UCSD-AML1 (cell line): ENCODE measurements around the gene SHISAL1.

Experiments used
- DNase-seq: peaks from one replicate; lab custom pipeline; 2025; ENCODE audit not compliant: unreplicated experiment; lab: John Stamatoyannopoulos, UW

Gene SHISAL1

DNA sequence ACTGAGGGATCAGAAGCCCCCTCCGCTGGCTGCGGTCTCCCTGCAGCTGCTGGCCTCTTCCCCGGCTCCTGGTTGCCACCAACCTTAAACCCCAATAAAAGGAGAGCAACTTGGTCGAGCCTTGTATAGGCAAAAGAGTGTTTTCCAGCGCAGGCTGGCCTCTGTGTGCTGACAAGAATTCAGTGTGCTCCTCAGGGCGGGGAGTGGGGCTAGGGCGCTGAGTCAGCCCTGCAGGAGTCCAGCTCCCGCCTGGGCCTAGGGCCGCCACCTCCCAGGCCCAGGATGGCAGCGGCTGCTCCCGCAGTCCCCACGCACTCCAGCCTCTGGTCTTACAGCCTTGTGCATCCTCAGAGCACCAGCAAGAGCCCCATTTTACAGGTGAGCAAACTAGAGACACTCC lies at the start of gene SHISAL1:
TSS of gene SHISAL1 (minus strand) at position 186 of the 400 bp plus-strand sequence. CDS start 12,006 bp downstream, outside the sequence.
- DNase-seq = no peak

DNA sequence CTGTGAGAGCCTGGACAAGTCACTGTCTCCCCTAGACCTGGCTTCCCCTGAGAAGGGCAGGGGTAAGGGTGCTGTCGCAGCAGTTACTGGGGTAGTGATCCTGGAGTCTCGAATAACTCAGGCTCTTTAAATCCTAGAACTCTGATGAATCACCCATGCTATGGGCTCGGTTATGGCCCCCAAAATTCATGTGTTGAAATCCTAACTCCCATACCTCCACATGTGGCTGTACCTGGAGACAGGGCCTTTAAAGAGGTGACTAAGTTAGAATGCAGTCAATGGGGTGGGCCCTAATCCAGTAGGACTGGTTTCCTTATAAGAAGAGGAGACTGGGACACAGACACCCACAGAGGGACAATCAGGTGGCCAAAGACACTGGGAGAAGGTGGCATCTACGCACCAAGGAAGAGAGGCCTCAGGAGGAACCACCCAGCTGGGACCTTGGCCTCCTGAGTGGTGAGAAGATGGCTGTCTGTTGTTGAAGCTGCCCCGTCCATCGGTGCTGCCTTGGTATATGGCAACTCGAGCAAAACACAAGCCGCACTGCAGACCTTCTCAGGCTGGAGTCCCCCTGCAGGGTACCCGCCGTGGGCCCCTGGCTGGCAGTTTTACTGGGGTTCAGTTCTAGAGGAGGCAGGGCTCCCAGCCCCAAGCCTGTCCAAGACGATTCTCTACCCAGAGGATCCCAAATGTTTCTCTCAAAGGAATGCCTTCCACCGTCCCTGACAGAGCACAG lies 48.8 kb upstream of the SHISAL1 start:
- DNase-seq = no peak

DNA sequence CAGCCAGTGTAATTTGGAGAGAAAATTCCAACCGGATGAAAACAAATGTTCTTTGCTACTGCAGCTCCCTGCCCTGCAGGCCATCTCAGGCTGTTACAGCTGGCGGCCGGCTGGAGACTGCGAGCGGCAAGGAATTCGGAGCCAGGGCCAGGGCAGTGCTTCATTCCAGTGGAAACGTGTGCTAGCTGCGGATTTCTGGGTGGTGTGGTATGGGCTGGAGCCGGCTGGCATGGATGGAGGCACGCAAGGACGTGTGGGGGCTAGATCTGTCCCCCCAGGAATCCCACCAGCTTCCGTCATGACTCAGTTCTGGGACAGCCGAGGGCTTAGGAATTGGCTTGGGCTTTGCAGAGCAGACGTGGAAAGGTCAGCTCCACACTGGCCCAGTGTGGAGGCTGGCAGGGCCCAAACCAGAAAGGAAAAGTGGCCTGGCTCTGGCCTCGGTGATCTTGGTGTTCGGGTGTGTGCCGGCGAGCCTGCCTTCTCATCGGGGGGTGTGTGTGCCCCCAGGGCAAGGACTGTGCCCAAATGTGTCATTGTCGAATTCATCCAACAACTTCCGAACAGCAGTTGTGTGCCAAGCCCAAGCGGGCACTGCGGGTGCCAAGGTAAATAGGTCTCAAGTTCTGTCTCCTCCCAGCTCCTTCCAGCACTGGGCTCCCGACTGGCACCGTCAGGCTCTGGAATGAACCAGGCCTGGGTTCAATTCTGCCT lies 48.1 kb upstream of the SHISAL1 start:
- no peak for DNase-seq

DNA sequence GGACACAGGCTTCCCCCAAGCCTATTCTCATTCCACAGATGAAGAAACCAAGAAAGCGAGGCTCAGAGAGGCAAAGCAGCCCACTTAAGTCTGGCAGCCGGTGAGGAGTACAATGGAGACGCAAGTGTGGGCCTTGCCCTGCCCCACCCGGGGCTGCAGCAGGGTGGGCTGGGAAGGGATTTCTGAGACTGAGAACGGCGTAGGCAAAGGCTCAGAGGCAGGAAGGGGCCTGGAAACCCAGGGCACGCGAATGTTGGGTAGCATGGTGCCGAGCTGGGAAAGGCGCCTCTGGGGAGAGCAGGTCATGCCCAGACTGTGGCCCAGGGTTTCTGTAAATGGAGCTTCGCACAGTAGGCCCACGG lies 47.5 kb upstream of the SHISAL1 start:
- DNase-seq = no peak

DNA sequence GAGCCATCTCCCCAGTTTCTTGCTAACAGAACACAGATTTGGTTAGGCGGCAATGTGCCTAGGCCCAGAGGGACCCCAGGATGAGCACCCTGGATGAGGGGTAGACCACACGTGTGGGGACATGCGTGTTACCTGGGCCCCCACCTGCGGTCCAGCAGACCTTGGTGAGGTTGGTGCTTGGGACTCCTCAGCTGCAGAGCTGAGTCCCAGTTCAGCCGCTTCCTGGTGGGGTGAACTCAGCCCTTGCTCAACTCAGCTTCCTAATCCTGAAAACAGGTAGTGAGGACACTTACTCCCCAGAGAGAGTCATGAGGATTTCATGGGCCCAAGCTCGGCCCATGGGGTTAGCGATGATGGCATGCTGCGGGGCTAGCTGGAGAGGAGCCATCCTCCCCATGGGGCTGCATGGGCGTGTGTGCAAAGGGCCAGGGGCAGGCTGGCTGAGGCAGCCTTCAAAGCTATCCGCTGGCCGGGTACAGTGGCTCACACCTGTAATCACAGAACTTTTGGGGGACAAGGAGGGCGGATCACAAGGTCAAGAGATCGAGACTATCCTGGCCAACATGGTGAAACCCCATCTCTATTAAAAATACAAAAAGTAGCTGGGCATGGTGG lies 46.9 kb upstream of the SHISAL1 start:
- DNase-seq = no peak

DNA sequence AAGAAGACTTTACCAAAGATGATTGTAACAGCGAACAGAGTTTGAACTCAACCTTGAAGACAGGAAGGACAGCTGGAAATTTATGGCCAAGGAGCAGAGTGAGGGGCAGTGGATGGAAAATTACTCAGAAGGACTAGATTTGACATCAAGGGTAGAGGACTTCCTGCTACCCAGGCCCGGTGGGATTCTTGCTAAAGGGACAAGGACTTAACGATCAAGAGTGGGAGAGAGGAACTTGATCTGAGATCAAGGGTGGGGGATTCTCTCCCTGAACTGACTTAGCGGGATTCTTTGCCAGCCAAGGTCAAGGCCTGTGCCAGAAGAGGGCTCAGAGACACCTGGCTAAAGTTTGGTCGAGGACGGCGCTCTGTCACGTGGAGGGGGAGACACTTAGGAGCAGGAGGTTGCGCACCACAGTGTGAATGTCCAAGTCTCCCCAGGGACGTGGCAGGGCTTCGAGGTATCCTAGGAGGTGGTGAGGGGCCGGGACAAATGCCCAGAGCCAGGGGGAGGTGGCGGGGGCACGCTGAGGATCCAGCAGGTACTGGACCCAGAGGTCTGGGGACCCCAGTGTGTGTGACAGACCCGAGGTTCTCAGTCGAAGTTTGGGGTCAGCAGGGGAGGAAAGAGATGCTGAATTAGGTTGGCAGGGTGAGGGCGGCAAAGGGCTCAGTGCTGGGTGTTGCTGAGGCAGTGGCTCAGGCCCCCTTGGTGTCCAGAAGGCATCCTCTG lies 46.1 kb upstream of the SHISAL1 start:
- no peak for DNase-seq

DNA sequence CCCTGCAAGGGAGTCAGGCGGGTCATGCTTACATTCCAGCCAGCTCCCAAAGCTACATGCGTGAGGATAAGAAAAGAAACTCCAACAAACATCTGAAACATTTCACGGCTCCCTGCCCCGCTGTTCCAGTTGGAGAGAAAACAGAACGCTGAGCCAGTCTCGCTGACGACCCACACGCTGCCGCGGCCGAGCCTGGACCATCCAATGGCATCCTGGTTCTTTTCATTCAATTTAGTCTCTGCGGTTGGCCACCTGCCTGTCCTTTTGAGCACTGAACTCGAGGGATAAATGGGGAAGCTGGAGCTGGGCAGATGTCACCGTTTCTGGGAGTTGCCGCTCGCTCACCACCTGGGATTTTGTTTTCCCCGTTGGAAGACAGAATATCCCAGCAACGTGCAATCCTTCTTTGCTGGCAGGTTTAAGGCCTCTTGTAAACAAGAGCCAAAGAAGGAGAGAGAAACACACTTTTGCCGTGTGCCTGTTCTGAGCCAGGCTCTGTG lies 45.3 kb upstream of the SHISAL1 start:
- no peak for DNase-seq

DNA sequence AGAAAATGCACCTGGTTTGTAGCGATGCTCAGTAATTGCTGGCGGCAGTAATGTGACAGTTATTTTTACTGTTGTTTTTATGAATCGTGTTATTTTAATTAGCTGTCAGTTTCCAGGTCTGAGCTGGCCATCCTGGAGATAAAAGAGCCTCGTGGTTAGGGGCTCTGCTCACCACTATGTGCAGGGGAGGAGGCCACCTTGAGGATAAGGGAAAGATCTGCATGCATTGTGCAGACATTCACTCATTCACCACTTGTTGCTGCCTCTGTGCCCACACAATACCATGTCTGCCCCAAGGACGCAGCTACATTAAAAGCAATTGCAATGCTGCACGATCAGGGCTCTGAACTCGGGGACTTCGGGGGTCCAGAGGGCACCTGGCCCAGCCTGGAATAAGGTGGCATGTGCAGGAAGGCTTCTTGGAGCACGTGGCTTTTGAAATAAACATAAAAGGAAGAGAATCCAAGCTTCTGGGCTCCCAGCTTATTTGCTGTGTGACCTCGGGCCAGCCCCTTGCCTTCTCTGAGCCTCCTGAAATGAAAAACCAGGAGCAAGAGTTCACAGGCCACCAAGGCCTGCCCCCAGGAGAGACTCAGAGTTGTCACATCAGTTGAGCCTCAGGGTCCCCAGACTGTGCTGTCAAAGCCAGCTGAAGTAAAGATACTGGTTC lies 44.7 kb upstream of the SHISAL1 start:
- DNase-seq = no peak

DNA sequence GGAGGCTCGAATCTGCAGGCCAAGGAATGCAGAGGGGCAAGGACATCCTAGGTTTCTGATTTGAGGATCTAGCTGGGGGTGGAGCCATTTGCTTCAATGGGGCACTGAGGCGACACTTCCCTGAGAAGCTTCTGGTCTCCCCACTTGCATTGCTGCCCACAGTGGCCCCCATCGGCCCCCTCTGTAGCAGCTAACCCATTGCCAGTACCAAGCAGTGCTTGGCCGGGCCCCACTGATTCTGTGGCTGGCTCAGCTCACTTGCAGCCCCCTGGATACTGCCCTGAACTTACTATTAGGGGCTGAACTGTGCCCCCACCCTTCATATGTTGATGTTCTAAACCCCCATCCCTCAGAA lies 42.9 kb upstream of the SHISAL1 start:
- no peak for DNase-seq

DNA sequence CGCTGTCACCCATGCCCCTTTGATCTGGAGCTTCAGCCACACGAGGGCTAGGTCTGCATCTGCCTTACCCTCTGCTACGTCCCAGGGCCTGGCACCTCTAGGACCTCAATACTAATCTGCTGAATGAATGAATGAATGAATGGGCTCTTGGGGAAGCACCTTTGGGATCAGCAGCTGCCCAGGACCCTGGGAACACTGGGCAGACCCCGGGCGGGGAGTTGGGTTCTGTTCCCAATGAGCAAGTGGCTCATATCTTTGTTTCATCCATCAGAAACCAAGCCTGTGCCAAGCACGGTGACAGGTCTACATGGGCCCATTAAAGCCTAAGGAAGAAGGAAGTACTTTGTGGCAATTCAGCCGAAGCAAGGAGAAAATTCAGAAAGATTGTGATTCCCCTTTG lies 41.5 kb upstream of the SHISAL1 start:
- no peak for DNase-seq

DNA sequence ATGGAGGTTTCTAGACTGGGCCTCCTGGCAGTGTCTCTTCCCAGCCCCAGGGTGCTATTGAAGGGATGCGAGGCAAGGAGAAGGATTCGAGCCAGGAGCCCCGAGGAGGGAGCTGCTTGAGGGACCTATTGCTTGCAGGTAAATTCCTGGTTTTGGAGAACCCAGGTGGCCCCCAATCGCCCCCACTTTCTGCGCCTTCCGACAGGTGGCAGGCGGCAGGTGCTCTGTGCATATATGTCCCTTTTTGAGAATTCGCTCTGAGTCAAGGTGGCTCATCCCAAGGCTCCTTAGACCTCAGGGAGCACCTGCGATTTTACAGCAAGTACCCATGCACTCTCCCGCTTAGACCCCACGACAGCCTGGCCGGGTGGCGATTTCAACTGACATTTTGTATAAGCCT lies 40.3 kb upstream of the SHISAL1 start:
- no peak for DNase-seq

DNA sequence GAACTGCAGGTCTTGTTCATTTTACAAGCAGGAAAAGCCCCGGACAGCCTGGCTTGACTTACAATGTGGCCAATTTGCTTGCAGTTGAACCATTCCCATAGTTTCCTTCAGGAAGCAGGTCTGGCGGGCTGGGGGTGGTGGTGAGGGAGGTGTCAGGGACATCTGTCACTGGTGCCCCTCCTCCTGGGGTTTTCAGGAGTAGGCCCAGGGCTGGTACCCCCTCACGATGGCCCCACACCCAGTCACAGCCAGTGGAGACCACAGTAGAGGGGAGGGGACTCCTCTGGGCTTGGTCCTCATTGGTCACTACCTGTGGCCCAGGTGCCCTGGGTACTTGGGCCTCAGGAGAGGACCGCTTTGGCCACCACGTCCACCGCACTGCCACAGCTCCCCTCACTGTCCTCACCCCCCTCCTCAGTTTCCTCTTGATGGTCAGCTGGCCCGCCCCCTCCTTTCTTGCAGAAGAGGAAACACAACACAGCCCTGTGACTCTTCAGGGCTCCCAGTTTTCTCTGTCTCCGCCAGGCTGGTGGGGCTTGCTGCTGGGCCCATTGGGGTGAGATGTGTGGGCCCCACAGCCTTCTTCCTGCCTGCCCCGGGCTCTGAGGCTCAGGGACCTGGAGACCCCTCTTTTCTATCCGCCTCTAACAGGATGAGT lies 39.8 kb upstream of the SHISAL1 start:
- no peak for DNase-seq

DNA sequence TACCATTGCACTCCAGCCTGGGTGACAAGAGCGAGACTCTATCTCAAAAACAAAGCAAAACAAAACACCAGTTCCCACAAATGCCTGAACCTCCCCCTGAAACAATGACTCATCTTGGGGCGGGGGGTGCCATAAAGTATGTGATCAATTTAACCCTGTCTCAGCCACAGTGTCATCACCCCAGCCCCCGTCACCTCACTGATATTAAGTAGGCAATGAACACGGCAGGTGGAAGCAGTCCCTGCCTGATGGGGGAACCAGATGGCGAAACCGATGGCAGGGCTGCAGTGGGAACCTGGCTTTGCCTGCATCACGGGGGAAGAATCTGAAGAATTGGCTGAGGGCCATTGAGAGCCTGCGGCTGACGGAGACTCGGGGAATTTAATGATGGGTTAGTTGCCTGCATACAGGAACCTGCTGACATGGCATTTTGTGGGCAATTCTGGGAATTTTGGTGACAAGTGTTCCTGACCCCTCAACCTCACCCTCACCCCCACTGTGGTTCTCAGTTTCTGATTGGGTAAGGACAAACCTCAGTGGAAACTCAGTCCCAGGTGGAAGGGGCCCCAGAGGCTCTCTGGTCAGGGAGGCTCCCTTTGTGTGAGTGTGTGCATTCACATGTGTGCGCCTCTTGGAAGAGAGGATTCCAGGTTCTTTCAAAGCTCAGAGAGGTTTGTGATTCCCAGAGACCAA lies 39.1 kb upstream of the SHISAL1 start:
- no peak for DNase-seq

DNA sequence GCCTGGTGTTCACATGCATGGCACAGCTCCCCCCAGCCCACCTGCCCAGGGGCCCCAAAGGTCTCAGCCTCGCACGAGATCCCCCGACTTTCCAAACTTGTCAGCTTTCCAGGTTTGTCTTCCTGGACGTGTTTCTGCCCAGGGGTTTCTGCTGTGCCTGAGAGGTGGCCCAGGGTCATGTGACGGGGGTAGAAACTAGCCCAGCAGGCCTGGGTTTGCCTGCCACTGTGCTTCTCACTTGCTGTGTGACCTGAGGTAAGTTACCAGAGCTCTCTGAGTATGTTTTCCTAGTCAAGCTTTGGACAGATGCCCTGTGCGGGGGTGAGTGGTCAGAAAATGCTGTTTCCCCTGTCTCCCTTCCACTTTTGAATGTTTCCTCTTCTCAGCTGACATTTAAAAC lies 38.3 kb upstream of the SHISAL1 start:
- no peak for DNase-seq

DNA sequence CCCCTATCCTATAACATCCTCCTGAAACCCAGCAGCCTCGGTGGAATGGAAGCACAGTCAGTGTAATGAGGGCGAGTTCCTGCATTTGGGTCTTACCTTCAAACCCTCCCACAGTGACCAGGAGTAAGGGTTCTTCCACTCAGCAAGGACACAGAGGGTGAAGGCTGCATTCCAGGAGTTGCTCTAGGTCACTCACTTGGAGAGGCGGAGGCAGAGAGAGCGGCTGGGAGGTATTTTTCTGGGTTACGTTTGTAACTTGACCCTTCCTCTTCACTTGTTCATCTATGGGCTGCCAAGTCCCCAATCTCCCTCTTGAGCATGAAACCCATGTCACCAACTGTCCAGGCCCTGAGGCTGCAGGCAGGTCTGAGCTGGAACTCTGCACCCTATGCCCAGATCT lies 36.8 kb upstream of the SHISAL1 start:
- no peak for DNase-seq

DNA sequence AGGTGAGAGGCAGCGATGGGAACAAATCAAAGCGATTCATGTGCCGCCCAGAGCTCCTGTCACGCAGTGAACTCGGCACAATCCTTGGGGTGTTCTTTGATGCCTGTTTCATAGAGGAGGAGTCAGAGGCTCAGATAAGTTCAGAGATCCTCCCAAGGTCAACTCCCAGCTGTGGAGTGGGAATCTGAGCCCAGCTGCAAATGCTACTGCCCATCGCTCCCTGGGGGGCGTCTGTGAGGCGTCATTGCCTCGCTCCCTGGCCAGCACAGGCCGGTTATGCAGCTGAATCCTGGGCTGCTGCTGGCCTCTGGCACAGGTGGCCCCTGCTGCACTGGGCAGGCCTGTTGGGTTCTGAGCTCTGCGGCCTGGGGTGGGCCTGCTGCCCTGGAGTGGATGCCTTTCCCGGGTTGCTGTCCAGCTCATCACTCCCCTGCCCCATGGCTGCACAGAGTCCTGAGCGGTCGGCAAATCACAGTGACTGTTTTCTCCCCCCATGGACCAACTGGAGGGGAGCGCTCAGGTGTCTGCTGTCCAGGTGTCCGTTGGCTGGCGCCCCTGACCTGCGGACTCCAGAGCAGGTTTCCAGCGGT lies 36.3 kb upstream of the SHISAL1 start:
- no peak for DNase-seq

DNA sequence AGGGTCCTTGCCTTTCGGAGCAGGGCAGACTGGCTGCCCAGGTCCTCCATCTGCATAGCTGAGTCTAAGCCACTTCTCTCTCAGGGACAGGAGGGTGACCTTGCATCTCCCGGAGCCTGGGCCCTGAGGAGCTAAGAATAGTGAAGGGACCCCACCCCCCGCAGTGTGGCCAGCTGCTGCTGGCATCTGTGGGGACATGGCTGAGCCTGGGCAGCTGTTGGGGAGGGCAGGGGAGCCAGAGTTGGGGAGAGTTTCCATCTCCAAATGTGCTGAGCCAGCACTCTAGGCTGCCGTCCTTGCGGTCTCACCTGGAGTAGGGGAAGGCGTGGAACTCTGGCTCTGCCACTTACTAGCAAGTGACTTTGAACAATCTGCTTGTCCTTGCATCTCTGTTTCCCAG lies 34.8 kb upstream of the SHISAL1 start:
- no peak for DNase-seq

DNA sequence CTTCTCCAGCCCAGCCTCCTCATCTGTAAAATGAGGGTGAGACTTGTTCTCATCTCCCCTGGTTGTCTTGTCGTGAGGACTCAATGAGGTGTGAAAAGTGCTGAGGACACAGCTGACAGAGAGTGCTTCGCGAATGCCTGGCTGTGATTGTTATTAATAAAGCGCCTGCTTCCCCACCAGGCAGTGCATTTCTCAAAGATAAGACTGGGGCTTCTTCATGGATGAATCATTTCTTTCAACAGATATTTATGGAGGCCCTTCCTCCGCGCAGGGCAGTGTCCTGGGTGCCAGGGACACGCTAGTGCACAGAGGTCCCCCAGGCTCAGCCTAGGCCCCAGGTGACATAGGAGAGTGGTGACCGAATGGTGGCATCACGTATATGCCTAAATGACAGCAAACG lies 34.3 kb upstream of the SHISAL1 start:
- DNase-seq = no peak

DNA sequence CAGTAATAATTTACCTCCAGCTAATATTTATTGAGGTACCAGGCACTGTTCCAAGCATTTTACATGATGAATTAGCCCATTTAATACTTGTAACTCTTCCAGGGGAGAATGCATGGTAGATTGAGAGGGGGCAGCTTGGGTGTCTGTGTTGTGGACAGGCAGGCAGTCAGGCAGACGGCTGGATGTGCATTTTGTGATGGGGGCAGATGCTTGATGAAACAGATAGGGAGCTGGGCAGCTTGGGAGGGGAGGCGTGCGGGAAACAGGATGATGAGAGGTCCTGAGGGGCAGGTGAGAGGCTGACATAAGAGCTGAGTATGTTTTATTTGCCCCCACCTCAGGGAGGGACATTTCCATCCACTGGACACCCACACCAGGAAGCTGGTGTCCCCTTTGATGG lies 33.1 kb upstream of the SHISAL1 start:
- no peak for DNase-seq

DNA sequence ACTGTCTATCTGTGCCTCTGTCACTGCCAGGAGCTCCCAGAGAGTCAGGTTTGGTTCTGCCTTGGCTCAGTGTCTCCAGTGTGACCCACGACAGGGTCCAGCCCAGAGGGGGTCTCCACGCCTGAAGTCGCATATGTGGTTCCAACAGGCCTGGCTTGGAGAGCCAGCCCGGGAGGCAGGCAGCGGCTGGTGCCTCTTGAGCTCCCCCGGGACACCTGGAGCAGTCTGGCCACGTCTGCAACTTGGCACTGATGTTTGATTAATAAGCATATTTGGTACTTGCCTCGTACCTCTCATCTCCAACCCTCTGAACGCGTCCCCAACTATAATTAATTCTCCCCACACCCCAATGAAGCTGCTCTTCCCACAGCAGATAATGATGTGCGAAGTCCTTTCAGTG lies 31.7 kb upstream of the SHISAL1 start:
- no peak for DNase-seq
